ENCODE data around the gene PPTC7.

DNA sequence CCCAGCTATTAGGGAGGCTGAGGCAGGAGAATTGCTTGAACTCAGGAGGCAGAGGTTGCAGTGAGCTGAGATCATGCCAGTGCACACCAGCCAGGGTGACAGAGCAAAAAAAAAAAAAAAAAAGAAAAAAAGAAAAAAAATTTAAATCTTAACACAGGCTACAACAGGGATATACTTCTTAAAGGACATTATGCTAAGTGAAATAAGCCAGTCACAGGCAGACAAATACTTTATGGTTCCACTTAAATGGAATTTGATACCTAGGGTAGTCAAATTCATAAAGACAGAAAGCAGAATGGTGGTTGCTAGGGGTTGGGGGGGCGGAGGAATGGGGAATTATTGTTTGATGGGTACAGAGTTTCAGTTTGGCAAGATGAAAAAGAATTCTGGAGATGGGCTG is 14.8 kb upstream of the PPTC7 start:
- TF ChIP-seq, protein P1, sequence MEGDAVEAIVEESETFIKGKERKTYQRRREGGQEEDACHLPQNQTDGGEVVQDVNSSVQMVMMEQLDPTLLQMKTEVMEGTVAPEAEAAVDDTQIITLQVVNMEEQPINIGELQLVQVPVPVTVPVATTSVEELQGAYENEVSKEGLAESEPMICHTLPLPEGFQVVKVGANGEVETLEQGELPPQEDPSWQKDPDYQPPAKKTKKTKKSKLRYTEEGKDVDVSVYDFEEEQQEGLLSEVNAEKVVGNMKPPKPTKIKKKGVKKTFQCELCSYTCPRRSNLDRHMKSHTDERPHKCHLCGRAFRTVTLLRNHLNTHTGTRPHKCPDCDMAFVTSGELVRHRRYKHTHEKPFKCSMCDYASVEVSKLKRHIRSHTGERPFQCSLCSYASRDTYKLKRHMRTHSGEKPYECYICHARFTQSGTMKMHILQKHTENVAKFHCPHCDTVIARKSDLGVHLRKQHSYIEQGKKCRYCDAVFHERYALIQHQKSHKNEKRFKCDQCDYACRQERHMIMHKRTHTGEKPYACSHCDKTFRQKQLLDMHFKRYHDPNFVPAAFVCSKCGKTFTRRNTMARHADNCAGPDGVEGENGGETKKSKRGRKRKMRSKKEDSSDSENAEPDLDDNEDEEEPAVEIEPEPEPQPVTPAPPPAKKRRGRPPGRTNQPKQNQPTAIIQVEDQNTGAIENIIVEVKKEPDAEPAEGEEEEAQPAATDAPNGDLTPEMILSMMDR (IDR thresholded peaks at IDR 0.05; ENCODE audit: borderline replicate concordance, extremely low read depth, low read length, poor library complexity, severe bottlenecking) = no peak
- no peak for TF ChIP-seq EZH2 (IDR thresholded peaks at IDR 0.05; ENCODE audit: borderline replicate concordance, low read depth, low read length, severe bottlenecking)
